ENCODE measurements around the gene PTPRR.

PTPRR gene

DNA sequence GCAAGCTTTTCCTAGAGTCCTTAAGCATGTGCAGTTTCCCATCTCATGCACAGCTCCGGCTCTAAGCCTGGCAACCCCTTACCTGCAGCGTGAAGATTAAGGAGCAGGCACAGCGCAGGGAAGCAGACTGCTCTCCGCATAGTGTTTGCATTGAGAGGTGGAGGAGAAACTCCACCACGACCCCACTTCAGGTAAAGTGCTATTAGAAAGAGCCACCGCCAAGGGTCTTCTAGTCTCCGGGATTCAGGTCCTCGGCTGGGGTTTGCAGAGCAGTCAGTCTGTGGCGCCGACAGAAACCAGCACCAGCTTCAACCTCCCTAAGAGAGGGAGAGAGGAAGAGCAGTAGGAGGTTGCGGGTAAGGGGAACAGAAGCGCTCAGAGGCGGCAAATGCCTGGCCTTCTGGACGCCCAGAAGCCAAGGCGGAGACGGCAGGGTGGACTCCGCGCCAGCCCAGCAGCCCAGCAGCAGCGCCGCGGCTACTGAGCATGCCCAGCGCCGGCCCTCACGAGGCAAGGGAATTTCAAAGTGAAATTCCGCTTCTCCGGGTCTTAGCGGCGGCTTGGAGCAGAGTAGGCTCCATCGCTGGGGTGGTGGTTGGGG lies at the start of gene PTPRR:
TSS of gene PTPRR (minus strand) at position 488 of the 601 bp plus-strand sequence. CDS start at position 140, 348 bp downstream.
- DNase-seq (ENCODE audit: low read depth) = no peak

- no peak for DNase-seq (ENCODE audit: low read depth)
Measured at GRCh38 chr12:70966996-70967790, 46.7 kb upstream of the PTPRR start.

DNA sequence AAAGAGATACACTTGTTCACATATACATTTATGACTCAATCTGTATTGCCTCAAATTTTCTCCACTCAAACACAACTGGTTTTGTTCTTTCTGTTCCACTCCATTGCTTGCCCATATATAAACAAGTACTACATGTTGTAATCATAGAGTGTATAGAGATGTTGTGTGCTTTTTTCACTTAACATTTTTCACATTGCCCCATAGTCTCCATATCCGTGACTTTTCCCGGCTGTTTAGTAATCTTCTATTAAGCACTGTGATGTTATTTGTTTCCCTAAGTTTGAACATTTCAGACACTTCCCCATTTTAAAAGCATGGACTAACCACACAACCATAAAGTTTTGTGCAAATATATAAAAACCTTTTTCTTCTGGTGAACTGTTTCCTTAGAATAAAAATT lies 45.5 kb upstream of the PTPRR start:
- DNase-seq (ENCODE audit: low read depth) = no peak

DNA sequence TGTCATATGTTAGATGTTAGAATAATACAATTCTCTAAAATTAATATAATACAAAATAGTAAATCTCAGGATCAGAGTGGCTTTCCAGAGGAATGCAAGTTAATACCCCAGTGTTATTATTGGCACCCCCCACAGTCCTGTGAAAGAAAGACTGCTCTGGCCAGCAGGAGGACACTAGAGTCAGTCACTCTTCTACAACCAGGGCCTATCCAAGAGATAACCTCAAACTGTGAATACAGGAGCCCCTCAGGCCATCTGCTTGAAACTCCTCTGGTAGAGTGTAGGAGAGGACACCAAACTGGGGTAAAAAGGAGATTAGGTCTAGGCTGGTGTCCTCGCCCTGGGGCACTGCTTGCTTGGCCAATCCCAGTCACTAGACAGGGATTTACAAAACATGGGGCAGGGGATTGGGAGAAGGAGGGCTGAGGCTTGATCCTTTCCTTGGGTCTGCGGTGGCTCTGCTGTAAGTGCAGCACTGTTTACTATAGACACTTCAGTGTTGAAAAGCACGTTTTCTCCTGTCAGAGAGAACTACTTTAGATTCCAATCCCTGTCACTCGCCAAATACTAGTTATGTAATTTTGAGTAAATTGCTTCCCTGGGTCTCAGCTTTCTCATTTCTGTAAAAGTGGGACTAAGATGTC lies 44.5 kb upstream of the PTPRR start:
- no peak for DNase-seq (ENCODE audit: low read depth)

DNA sequence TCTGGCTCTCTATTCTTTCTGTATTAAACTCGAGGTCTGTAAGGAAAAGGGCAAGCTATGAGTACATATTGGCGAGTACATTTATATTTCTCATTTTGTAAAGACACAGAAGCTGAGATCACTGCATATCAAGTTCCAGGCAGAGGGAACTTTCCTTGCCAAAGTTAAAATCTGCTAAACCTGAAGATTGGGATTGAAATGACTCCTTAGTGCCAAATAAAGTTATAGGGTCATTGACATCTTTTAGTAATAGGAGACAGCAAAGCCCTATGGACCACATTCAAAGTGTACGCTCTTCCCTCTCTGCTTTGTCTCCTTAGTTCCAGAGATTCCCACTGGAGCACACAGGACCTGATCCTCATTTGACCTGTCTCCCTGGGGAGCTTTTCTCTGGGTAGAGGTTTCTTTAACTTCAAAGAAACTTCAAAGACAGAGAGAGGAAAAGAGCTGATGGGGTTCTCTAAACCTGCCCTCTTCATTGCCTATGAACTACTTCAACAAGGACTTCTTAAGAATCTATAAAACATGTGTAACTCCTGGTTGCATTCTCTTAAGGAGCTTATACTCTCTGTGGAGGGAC lies 42.6 kb upstream of the PTPRR start:
- DNase-seq (ENCODE audit: low read depth) = no peak

DNA sequence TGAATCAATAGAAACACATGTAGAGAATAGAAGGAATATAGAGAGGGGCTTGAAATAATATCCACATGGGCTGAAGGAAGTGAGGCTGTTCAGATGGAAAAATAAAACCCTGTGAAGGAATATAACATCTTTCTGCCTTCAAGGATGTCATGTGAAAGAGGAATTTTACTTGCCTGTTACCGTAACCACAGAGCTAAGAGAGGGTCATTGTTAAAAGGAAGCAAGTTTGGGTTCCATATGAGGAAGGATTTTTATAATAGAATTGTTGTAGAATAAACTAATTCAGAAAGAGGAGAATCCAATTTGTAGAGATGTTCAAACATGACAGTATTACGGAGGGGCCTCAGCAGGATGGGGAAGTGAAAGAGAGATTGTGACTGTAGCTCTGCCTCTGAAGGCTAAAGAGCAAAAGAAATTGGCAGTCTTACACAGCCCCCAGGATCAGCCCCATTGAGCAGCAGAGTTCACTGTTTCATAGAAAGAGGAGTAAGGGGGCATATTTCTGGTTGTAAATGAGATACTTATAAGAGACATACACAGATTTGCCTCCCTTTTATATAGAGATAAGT lies 41.8 kb upstream of the PTPRR start:
- DNase-seq (ENCODE audit: low read depth) = no peak

DNA sequence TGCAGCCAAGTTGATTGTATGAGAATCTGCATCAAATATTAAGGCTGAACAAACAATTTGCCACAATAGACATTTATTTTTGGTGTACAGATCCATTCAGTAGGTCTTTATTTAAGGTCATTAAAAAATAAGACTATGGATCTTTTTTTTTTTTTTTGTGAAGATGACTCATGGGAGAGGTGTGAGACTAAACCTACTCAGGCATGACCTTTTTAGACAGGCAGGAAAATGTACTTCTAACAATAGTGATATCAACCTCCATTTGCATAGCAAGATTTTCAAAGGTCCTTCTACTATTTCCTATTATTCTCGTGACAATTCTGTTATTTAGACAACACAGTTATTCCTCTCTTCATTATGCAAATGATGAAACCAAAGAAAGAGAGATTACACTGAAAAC lies 39.9 kb upstream of the PTPRR start:
- no peak for DNase-seq (ENCODE audit: low read depth)

GRCh38 chr12:70955415-70955814 lies 34.9 kb upstream of the PTPRR start:
- DNase-seq (ENCODE audit: low read depth) = no peak

- DNase-seq (ENCODE audit: low read depth) = no peak
Measured at GRCh38 chr12:70950451-70950850, 29.9 kb upstream of the PTPRR start.

GRCh38 chr12:70948976-70949336 lies 28.4 kb upstream of the PTPRR start:
- DNase-seq (ENCODE audit: low read depth) = no peak

- DNase-seq (ENCODE audit: low read depth) = no peak
Measured at GRCh38 chr12:70948236-70948975, 27.9 kb upstream of the PTPRR start.

- DNase-seq (ENCODE audit: low read depth) = no peak
Measured at GRCh38 chr12:70936203-70936813, 15.8 kb upstream of the PTPRR start.

DNA sequence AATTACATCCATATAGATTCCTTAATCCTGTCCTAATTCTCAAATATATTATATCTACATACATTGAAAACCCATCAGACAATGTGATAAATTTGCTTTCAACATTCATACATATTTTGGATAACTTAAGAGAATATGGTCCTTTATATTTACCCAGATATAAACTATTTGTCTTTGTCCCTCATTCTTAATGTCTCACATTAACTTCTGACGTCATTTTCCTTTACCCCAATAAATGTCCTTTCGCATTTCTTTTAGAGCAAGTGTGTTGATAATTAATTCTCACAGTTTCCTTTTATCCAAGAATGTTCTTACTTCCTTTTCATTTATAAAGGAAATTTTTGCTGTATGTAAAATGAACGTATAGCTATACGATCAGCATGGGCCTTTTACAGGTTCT lies 12.6 kb upstream of the PTPRR start:
- DNase-seq (ENCODE audit: low read depth) = no peak

DNA sequence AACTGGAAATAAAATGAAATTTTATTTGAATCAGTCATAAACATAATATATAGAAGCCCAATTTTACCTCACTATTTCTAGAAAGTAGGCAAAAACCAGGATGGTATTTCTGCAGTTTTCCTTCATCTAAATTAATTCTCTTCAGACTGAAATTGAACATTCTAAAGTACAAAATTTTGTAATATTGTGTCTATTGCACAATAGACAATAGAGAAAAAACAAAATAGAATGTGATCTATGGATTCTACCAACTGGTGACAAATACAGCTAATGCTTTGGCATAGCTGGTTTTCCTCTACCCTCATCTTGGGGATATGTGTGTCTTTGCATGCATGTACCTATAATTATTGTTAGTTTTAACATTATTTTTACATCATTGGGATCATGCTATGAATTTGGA lies 8.5 kb upstream of the PTPRR start:
- no peak for DNase-seq (ENCODE audit: low read depth)

DNA sequence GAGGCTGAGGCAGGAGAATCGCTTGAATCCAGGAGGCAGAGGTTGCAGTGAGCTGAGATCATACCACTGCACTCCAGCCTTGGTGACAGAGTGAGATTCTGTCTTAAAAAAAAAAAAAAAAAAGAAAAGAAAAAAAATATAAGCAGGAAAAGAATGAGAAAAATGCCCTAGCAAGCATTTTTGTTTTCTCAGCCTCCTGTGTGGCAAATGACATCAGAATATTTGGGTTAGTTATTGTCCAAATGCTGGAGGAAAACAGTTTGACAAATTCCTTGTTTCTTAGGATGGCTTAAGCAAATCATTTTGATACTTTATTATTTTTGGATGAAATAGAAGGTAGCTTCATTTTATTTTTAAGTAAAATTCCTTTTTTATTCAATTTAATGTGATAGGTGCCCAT lies 7.5 kb upstream of the PTPRR start:
- no peak for DNase-seq (ENCODE audit: low read depth)

GRCh38 chr12:70927356-70927755 lies 6.8 kb upstream of the PTPRR start:
- DNase-seq (ENCODE audit: low read depth) = no peak

DNA sequence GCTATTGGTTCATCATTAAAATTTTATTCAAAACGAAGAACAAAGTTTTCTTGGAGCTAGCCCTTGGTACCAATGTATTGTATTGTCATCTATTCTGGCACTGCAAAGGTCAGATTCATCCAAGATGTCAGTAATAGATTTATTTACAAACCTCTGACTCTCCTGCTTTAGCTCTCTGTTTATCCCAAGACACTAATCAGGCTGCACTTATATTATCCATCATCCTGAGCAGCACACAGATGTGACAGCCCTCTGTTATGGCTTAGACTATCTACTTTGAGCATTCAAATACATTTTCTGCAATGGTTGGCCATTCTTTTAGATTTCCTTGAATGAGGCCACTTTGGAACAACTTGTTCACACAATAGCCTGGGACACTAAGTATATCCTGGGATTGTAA lies 5.0 kb upstream of the PTPRR start:
- no peak for DNase-seq (ENCODE audit: low read depth)

GRCh38 chr12:70920891-70921290 lies 353 bp upstream of the PTPRR start:
- DNase-seq (ENCODE audit: low read depth) = no peak

GRCh38 chr12:70919597-70920035 lies 922 bp downstream of the PTPRR start:
- DNase-seq (ENCODE audit: low read depth) = no peak

- no peak for DNase-seq (ENCODE audit: low read depth)
Measured at GRCh38 chr12:70919176-70919575, 1.4 kb downstream of the PTPRR start.

DNA sequence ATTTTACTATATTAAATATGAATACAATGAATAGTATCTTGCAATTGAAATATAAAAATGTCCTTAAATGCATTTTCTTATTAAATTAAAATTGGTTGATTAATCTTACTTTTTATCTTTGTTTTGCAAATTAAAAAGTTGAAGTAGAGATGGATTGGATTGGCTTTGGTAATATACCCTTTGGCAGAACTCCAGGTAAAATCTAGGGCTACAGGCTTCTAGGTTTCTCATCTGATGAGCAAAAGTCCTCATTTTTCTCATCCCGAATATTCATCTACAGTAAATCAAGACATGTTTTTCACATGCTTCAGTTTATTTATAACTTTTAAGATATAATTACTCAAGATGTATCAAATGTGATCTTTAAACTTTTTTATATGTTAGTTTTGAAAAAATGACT lies 2.2 kb downstream of the PTPRR start:
- no peak for DNase-seq (ENCODE audit: low read depth)

DNA sequence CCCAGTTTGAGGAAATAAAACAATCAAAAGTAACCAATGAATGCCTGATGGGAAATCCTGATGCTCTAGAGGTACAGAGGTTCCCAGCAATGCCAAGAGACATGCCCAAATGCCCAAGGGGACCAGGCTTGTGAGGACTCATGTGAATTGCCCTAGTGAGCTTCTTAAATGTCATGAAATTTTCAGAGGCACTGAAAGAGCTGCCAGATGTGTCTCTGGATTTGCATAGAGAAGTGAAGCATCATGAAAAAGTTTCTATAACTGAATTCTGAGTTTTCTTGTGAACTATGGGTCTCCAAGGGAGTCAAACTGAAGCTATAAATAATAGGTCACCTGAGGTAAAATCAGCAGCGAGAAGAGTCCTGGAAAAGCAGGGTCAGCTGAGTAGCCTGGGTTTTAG lies 9.9 kb downstream of the PTPRR start:
- DNase-seq (ENCODE audit: low read depth) = no peak
